Neural crest cell (in vitro differentiated cells): ENCODE measurements around the gene TMEM156. TPM values are rescaled to one million over a fixed set of nuclear protein-coding genes. Genes with fewer than 3 reads are reported as not detected.
"Not testable (repeated sequence)": the region's sequence is repeated elsewhere in the genome, so short reads cannot be mapped to it uniquely, and the experiment has no call there.

Experiments used
- DNase-seq: peaks from one replicate; pipeline ENCODE4 v3.0.0; 2021; ENCODE audit warnings: low read depth, mixed read lengths, low spot score
- H3K27ac Mint-ChIP-seq: one replicate; pipeline ENCODE4 v1.8.0; 2021; ENCODE audit warnings: mild to moderate bottlenecking, mixed read lengths; ENCODE audit not compliant: unreplicated experiment
- H3K27me3 Mint-ChIP-seq: 2 replicates; pipeline ENCODE4 v1.8.0; 2021; ENCODE audit warnings: low read depth, mild to moderate bottlenecking, mixed read lengths
- H3K36me3 Mint-ChIP-seq: 2 replicates; pipeline ENCODE4 v1.8.0; 2021; ENCODE audit warnings: low read depth, mild to moderate bottlenecking, mixed read lengths
- H3K4me1 Mint-ChIP-seq: 2 replicates; pipeline ENCODE4 v1.8.0; 2021; ENCODE audit warnings: mixed read lengths
- H3K4me3 Mint-ChIP-seq: one replicate; pipeline ENCODE4 v1.8.0; 2021; ENCODE audit warnings: mild to moderate bottlenecking, mixed read lengths
- H3K9me3 Mint-ChIP-seq: 2 replicates; pipeline ENCODE4 v1.8.0; 2021; ENCODE audit warnings: mixed read lengths
- total RNA-seq: library from RNA; stranded (reverse); gene quantifications from 2 replicates; pipeline ENCODE4 v1.2.1, GENCODE V29; 2021
- TF ChIP-seq, protein P1 (sequence below): fragments of 200-600 bp; sonication (generic); conservative IDR thresholded peaks from 2 replicates; pipeline ENCODE4 v1.5.0; 2021; ENCODE audit warnings: antibody characterized with exemption, mild to moderate bottlenecking

The TMEM156 gene
- total RNA-seq, 1 donor from 2014 or later, result not detected

DNA sequence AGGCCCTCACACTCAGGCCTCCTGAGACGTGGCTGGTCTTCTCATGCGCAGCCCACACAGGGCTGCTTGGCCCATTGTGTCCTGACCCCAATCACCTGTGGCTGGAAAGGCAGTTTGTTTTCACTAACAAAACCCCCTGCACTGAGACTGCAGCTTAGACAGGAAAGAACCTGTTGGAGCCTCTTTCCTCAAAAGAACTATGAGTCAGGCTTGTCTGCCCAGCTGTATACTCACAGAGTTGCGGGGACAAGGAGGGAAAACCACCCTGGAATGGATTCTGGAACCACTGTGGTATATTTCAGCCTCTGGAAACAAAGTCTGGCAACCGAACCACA lies 5.2 kb upstream of the TMEM156 start:
- no peaks in the 10 kb centered on the region for H3K36me3 Mint-ChIP-seq
- peaks cover 12% of the 10 kb centered on the region for H3K4me1 Mint-ChIP-seq
- H3K27ac Mint-ChIP-seq, result no peak overlapping the region

DNA sequence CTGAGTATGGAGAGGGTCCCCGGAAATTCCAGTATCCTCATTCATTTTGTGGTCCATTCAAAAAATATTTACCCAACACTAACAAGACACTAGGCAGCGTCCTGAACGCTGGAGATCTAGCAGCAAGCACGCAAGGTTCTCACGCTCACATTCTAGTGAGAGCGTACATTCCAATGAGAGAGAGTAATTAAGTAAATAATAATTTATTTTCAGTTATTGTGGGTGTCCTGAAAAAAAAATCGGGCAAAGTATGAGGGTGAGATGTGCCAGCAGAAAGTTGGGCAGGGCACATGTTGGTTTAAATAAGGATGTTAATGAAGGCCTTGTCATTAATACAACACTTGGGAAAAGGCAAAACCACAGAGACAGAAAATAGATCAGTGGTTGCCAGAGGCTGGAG lies 4.0 kb upstream of the TMEM156 start:
- Mint-ChIP-seq H3K27ac (no peak overlapping the region), H3K4me1 (peaks cover 9% of the 10 kb centered on the region), H3K4me3 (no peak overlapping the region), H3K27me3 (no peaks in the 10 kb centered on the region), H3K36me3 (no peaks in the 10 kb centered on the region), H3K9me3 (no peaks in the 10 kb centered on the region)
- DNase-seq, result no peak
- TF ChIP-seq, protein P1, sequence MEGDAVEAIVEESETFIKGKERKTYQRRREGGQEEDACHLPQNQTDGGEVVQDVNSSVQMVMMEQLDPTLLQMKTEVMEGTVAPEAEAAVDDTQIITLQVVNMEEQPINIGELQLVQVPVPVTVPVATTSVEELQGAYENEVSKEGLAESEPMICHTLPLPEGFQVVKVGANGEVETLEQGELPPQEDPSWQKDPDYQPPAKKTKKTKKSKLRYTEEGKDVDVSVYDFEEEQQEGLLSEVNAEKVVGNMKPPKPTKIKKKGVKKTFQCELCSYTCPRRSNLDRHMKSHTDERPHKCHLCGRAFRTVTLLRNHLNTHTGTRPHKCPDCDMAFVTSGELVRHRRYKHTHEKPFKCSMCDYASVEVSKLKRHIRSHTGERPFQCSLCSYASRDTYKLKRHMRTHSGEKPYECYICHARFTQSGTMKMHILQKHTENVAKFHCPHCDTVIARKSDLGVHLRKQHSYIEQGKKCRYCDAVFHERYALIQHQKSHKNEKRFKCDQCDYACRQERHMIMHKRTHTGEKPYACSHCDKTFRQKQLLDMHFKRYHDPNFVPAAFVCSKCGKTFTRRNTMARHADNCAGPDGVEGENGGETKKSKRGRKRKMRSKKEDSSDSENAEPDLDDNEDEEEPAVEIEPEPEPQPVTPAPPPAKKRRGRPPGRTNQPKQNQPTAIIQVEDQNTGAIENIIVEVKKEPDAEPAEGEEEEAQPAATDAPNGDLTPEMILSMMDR, result no peak

More for the DNA sequence above, 5.2 kb upstream of the TMEM156 start:
- Mint-ChIP-seq H3K9me3 (no peaks in the 10 kb centered on the region), H3K27me3 (no peaks in the 10 kb centered on the region), H3K4me3 (no peak overlapping the region)
- TF ChIP-seq, protein P1, result no peak
- no peak for DNase-seq

DNA sequence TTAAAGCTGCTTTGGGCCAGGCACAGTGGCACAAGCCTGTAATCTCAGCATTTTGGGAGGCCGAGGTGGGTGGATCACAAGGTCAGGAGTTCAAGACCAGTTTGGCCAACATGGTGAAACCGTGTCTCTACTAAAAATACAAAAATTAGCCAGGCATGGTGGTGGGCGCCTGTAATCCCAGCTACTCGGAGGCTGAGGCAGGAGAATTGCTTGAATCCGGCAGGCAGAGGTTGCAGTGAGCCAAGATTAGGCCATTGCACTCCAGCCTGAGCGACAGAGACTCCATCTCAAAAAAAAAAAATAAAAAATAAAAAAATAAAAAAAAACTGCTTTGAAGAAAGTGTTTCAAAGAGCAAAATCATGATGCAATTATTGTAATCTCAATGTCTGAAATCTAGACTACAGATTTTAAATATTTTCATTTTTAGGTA lies 604 bp downstream of the TMEM156 start:
- H3K4me3 Mint-ChIP-seq, H3K9me3 Mint-ChIP-seq, H3K27me3 Mint-ChIP-seq, H3K27ac Mint-ChIP-seq, H3K4me1 Mint-ChIP-seq, DNase-seq, H3K36me3 Mint-ChIP-seq: not testable (repeated sequence)

DNA sequence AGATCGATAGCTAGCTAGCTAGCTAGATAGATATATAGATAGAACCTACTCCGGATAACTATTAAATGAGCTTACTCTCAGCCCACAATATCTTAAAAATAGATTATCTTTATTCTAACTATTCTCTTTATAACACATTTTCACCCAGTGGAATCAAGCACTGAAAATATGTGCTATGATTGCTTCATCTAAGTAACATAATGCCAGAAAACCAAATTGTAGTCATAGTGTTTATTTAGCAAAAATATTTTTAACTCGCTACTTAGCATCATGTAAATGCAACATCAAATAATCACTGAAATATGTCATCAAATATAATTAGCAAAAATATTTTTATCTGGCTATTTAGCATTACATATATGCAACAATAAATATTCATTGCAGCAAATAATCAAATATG lies 1.5 kb downstream of the TMEM156 start:
- Mint-ChIP-seq H3K4me1 (no peaks in the 10 kb centered on the region), H3K9me3 (no peaks in the 10 kb centered on the region), H3K27ac (no peak overlapping the region), H3K4me3 (no peak overlapping the region), H3K27me3 (no peaks in the 10 kb centered on the region), H3K36me3 (no peaks in the 10 kb centered on the region)
- DNase-seq, result no peak
- TF ChIP-seq, protein P1, result no peak

DNA sequence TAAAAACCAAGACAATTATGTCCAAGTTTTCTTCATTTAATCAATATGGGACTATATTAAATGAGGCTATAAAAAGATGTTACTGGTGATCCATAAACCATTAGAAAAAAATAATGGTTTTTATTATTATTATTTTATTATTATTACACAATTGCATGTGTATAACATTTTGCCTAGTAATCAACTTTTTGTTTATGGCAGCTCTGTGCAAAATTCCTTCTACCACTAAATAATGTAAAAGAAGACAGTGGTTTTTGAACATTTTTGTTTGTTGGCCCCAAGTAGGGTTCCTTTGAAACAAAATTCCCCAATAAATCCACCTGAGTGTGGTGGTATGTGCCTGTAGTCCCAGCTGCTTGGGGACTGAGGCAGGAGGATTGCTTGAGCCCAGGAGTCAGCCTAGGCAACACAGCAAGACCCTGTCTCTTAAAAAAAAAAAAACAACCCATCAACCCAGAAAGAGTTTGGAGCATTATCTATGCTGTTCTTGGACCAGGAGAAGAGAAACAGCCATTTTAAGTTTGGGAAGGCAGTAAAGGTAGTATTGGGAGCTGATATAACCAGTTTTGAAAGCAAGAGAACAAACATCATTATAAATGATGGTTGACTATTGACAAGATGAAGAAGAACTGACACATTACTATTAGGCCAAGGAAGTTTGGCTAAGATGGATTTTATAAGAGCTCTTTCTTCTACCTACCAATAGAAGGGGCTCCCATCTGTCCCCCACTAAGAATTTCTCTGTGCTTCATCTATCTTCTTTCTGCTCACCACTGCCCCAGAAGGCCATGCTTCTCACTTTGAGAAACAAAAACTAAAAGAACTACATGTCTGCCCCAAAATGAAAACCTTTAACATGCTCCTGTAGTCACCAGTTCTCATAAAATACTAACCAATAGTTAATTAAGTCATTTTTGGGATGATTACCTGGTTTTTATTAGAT lies 2.2 kb downstream of the TMEM156 start:
- no peaks in the 10 kb centered on the region for H3K27me3 Mint-ChIP-seq
- no peak overlapping the region for H3K4me3 Mint-ChIP-seq
- no peak for DNase-seq
- TF ChIP-seq, protein P1, result no peak
- no peaks in the 10 kb centered on the region for H3K9me3 Mint-ChIP-seq
- H3K27ac Mint-ChIP-seq, result no peak overlapping the region
- H3K36me3 Mint-ChIP-seq, result no peaks in the 10 kb centered on the region
- no peaks in the 10 kb centered on the region for H3K4me1 Mint-ChIP-seq

DNA sequence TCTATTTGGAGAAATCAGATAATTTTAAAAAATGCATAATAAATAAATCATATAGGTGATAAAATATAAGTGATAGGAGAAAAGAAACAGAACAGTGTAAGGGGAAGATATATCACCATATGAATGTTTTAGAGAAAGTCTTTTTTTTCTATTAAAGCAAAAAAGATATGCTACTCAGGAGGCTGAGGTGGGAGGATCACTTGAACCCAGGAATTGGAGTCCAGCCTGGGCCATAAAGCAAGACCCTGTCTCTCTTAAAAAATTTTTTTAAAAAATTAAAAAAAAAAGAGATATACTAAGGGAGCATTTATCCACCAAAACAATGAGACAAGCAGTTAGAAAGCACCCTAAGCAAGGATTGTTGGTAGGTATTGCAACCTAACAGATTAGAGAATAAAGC lies 6.1 kb downstream of the TMEM156 start:
- Mint-ChIP-seq H3K36me3 (no peaks in the 10 kb centered on the region), H3K4me1 (no peaks in the 10 kb centered on the region), H3K9me3 (no peaks in the 10 kb centered on the region), H3K27me3 (no peaks in the 10 kb centered on the region), H3K27ac (no peak overlapping the region), H3K4me3 (no peak overlapping the region)
- DNase-seq, result no peak
- TF ChIP-seq, protein P1, result no peak
